ENCODE data around the gene NIPAL3. TPM values are rescaled to one million over a fixed set of nuclear protein-coding genes. Genes with fewer than 3 reads are reported as not detected.
A peak's percentile ranks its signal among the peaks of the same experiment; 100 is the strongest.

NIPAL3 gene
- total RNA-seq, 2 experiments from 2014 or later, result 11.7 to 25.3 TPM

DNA sequence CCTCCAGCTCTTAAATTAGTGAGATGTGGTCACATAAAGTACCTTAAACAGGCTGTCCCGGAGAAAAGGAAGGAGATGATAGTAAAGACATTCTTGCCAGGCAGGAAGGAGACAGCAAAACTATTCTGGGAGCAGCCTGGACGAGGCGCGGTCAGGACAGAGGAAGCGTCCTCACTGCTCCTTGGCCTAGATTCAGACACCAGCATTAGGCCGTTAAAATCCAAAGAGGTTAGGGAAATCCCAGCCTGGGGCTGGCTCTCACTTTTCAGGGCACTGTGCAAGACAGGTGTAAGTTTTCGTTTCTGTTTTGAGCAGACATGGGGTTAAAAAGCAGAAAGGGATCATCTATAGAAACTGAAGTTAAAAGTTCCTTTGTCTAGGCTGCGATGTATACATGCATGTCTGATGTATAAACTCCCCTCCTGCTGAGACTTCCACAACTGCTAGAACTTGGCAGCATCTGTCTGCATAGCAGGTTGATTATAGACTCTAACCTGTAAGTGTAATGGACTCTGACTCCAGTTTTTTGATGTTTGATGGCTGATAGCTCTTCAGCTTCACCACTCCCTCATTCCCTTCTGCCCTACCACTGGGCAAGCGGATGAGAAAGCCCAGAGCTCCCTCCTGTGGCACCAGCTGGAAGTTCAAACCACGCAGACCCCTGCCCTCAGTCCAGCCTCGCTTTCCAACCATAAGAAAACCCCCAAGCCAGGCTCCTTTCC lies 23.6 kb upstream of the NIPAL3 start:
- TF ChIP-seq CTCF (conservative IDR thresholded peaks at IDR 0.05; ENCODE audit: low read length) (peak; percentile 92), EZH2phosphoT487 (IDR thresholded peaks at IDR 0.05; ENCODE audit: borderline replicate concordance, low read depth, low read length) (no peak)
- Histone ChIP-seq H4K20me1 (ENCODE audit: insufficient read depth, low read length) (no peaks in the 10 kb centered on the region), H3K9me2 (ENCODE audit: insufficient read depth, low read length) (no peaks in the 10 kb centered on the region), H3K79me2 (ENCODE audit: insufficient read depth, low read depth, low read length) (no peaks in the 10 kb centered on the region), H3K4me1 (ENCODE audit: insufficient read depth, low read length, poor library complexity, severe bottlenecking) (peaks cover 44% of the 10 kb centered on the region), H3K27ac (ENCODE audit: low read depth, low read length, poor library complexity, severe bottlenecking) (peak overlapping the region; percentile 88), H3K4me2 (ENCODE audit: low read length) (peak overlapping the region; percentile 86), H3K4me3 (ENCODE audit: low read depth, low read length, poor library complexity, severe bottlenecking) (peak overlapping the region; percentile 58), H2AFZ (ENCODE audit: low read length) (peak overlapping the region; percentile 93), H3K9me3 (ENCODE audit: low read length) (peaks cover 7% of the 10 kb centered on the region; the same call in 1 of the 2 replicates), H3K36me3 (ENCODE audit: insufficient read depth, low read length) (no peaks in the 10 kb centered on the region)
- intact Hi-C loops (cut with micrococcal nuclease; ENCODE audit: unreplicated experiment), result loop anchor here (1.0 kb wide), 5 partner anchors 193 to 321 kb away; no protein-coding TSS in a partner anchor
- DNase-seq (ENCODE audit: low spot score), result peak; percentile 89
- no TSS peak for BruUV-seq (replicated peaks)
- ChIA-PET CTCF (ENCODE audit: unreplicated experiment) (interaction anchor here (0.7 to 4.3 kb wide), 13 partner anchors 19 to 322 kb away, joined by 3 to 37 read pairs (median 4); no protein-coding TSS in a partner anchor), POLR2A (interaction anchor here (0.6 to 4.3 kb wide), 8 partner anchors 18 to 204 kb away, joined by 3 to 45 read pairs (median 8); partner anchors contain the start of gene STPG1)

DNA sequence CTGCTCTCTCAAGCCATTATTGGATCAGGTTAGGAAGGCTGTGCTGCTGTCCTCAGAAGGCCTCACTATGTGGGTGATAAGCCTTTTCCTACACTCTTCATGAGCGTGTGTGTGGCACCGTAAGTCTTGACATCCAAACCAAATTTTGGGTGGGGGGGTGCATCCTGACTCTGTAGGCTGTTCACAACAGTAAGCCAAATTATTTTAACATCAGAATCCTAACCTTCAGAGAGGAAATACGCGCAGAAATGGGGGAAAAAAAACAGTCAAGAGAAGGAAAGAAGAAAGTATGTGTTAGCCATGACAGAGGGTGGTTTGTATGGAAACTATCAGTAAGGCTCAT lies 23.0 kb upstream of the NIPAL3 start:
- no TSS peak for BruUV-seq (replicated peaks)
- Histone ChIP-seq H3K79me2 (ENCODE audit: insufficient read depth, low read depth, low read length) (no peaks in the 10 kb centered on the region), H2AFZ (ENCODE audit: low read length) (peak overlapping the region; percentile 93)

More for the DNA sequence above, 23.0 kb upstream of the NIPAL3 start:
- DNase-seq (ENCODE audit: low spot score), result no peak
- POLR2A ChIA-PET, result interaction anchor here (0.5 to 4.3 kb wide), 11 partner anchors 16 to 1234 kb away, joined by 3 to 45 read pairs (median 5); partner anchors contain the start of gene STPG1
- intact Hi-C loops (cut with micrococcal nuclease; ENCODE audit: unreplicated experiment), result loop anchor here (1.0 kb wide), 3 partner anchors 195 to 321 kb away; no protein-coding TSS in a partner anchor
- Histone ChIP-seq H3K4me2 (ENCODE audit: low read length) (peak overlapping the region; percentile 86), H3K9me2 (ENCODE audit: insufficient read depth, low read length) (no peaks in the 10 kb centered on the region), H3K27ac (ENCODE audit: low read depth, low read length, poor library complexity, severe bottlenecking) (peak overlapping the region; percentile 88), H3K36me3 (ENCODE audit: insufficient read depth, low read length) (no peaks in the 10 kb centered on the region), H4K20me1 (ENCODE audit: insufficient read depth, low read length) (no peaks in the 10 kb centered on the region), H3K4me3 (ENCODE audit: low read depth, low read length, poor library complexity, severe bottlenecking) (peak overlapping the region; percentile 58), H3K9me3 (ENCODE audit: low read length) (peaks cover 10% of the 10 kb centered on the region; the same call in 1 of the 2 replicates), H3K4me1 (ENCODE audit: insufficient read depth, low read length, poor library complexity, severe bottlenecking) (peaks cover 44% of the 10 kb centered on the region)
- CTCF ChIA-PET (ENCODE audit: unreplicated experiment), result interaction anchor here (0.9 to 4.3 kb wide), 9 partner anchors 18 to 322 kb away, joined by 3 to 37 read pairs (median 4); no protein-coding TSS in a partner anchor
- TF ChIP-seq CTCF (conservative IDR thresholded peaks at IDR 0.05; ENCODE audit: low read length) (peak; percentile 63), EZH2phosphoT487 (IDR thresholded peaks at IDR 0.05; ENCODE audit: borderline replicate concordance, low read depth, low read length) (no peak)
